GM12878 (cell line): Measurements from ENCODE around the gene ABCC3. TPM values are rescaled to one million over a fixed set of nuclear protein-coding genes. Genes with fewer than 3 reads are reported as not detected.

Source experiments
- ATAC-seq: fragments of 200-7000 bp; cut with Tn5 transposase; 3 replicates; pipeline ENCODE4 v1.9.1; 2020; ENCODE audit warnings: mild to moderate bottlenecking, moderate library complexity
- BruUV-seq: library from RNA; stranded (reverse); fragments of 400-500 nt; replicated peaks from 2 replicates; lab custom pipeline; 2021; lab: Mats Ljungman, UMichigan
- CTCF ChIA-PET: fragments of 300-600 bp; sonication (Branson Sonifier 250); formaldehyde crosslinking; extraction: SDS; loops from one replicate; lab custom pipeline; 2021; ENCODE audit warnings: inconsistent platforms; lab: Yijun Ruan, JAX
- POLR2A ChIA-PET: fragments of 350-600 bp; formaldehyde crosslinking; extraction: SDS; loops from one replicate; lab custom pipeline; 2021; ENCODE audit warnings: inconsistent platforms; lab: Charles Lee
- RAD21 ChIA-PET: fragments of 300-600 bp; sonication (Branson Sonifier 250); formaldehyde crosslinking; loops from one replicate; lab custom pipeline; 2023; ENCODE audit warnings: antibody characterized with exemption; ENCODE audit not compliant: unreplicated experiment; lab: Charles Lee
- SMC1A ChIA-PET: fragments of 300-600 bp; sonication (Branson Sonifier 250); formaldehyde crosslinking; loops from one replicate; lab custom pipeline; 2023; ENCODE audit not compliant: unreplicated experiment, uncharacterized antibody; lab: Charles Lee
- DNase-seq: peaks from one replicate; pipeline ENCODE4 v3.0.0-alpha.2; 2011; ENCODE audit warnings: low read depth, low spot score
- FAIRE-seq: peaks from 3 replicates; lab custom pipeline; 2011; peaks lifted over from hg19 to GRCh38; lab: Jason Lieb, UNC
- H2AFZ ChIP-seq: 2 replicates; pipeline ENCODE4 v1.6.0; 2011; ENCODE audit warnings: low read depth, low read length, control low read depth; ENCODE audit not compliant: control insufficient read depth
- H3K27ac ChIP-seq: 2 replicates; pipeline ENCODE4 v1.5.1; 2011; ENCODE audit warnings: control low read depth; ENCODE audit not compliant: control insufficient read depth, insufficient read depth
- H3K27me3 ChIP-seq, 2 experiments: replicated peaks in 1 of 2; 2 replicates each; pipeline versions ENCODE4 v1.6.0 to v1.6.1; 2011; ENCODE audit warnings: low read length in 1 of 2; ENCODE audit not compliant: control insufficient read depth in 2 of 2, insufficient read depth in 2 of 2
- H3K36me3 ChIP-seq, 2 experiments: 2 replicates each; pipeline ENCODE4 v1.5.1; 2011; ENCODE audit warnings: low read length in 1 of 2; ENCODE audit not compliant: control insufficient read depth in 2 of 2, insufficient read depth in 2 of 2
- H3K4me1 ChIP-seq: 2 replicates; pipeline ENCODE4 v1.6.1; 2011; ENCODE audit warnings: mild to moderate bottlenecking, low read length, moderate library complexity, mixed read lengths; ENCODE audit not compliant: control insufficient read depth, insufficient read depth
- H3K4me2 ChIP-seq: 2 replicates; pipeline ENCODE4 v1.6.0; 2011; ENCODE audit warnings: control low read depth; ENCODE audit not compliant: control insufficient read depth, insufficient read depth
- H3K4me3 ChIP-seq: fragments of 200-600 bp; sonication (generic); 2 replicates; pipeline ENCODE4 v1.5.1; 2016
- H3K79me2 ChIP-seq: 2 replicates; pipeline ENCODE4 v1.6.0; 2011; ENCODE audit warnings: low read length; ENCODE audit not compliant: control insufficient read depth, insufficient read depth
- H3K9ac ChIP-seq: 2 replicates; pipeline ENCODE4 v1.8.0; 2011; ENCODE audit warnings: low read length, control low read depth, mixed read lengths; ENCODE audit not compliant: control insufficient read depth, insufficient read depth
- H3K9me3 ChIP-seq: replicated peaks from 3 replicates; pipeline ENCODE4 v1.5.1; 2011; ENCODE audit warnings: mild to moderate bottlenecking, low read length; ENCODE audit not compliant: control insufficient read depth, insufficient read depth
- H4K20me1 ChIP-seq: 2 replicates; pipeline ENCODE4 v1.6.0; 2011; ENCODE audit not compliant: control insufficient read depth, insufficient read depth
- CHD2 ChIP-seq: IDR thresholded peaks from 2 replicates; pipeline ENCODE4 v1.6.1; 2011; ENCODE audit warnings: low read depth, low read length, improper control_type of control experiment, borderline replicate concordance
- GATAD2B ChIP-seq: fragments of 450-650 bp; conservative IDR thresholded peaks from 2 replicates; pipeline ENCODE4 v1.6.1; 2017; ENCODE audit warnings: low read depth, mild to moderate bottlenecking, moderate library complexity
- HCFC1 ChIP-seq: fragments of 150-350 bp; IDR thresholded peaks from 2 replicates; pipeline ENCODE4 v1.6.1; 2014; ENCODE audit warnings: low read length
- NFIC ChIP-seq: IDR thresholded peaks from 2 replicates; pipeline ENCODE4 v1.6.1; 2012; ENCODE audit warnings: low read depth, mild to moderate bottlenecking, inconsistent platforms, low read length, moderate library complexity
- NR2F1 ChIP-seq: fragments of 450-650 bp; conservative IDR thresholded peaks from 2 replicates; pipeline ENCODE4 v1.6.1; 2017; ENCODE audit warnings: mild to moderate bottlenecking
- SUPT20H ChIP-seq: IDR thresholded peaks from 2 replicates; pipeline ENCODE4 v1.6.1; 2011; ENCODE audit warnings: low read depth, mild to moderate bottlenecking, low read length, moderate library complexity, borderline replicate concordance; ENCODE audit not compliant: control insufficient read depth
- YY1 ChIP-seq: IDR thresholded peaks from 2 replicates; pipeline ENCODE4 v1.6.1; 2011; ENCODE audit warnings: low read depth, mild to moderate bottlenecking, low read length
- ZBTB4 ChIP-seq: fragments of 450-650 bp; formaldehyde crosslinking; IDR thresholded peaks from 2 replicates; pipeline ENCODE4 v1.4.0; 2022; ENCODE audit warnings: mild to moderate bottlenecking, moderate library complexity
- ZNF592 ChIP-seq: fragments of 450-650 bp; IDR thresholded peaks from 2 replicates; pipeline ENCODE4 v1.6.1; 2017; ENCODE audit warnings: mild to moderate bottlenecking, moderate library complexity
- WGBS: methylation state at CpG from one replicate; pipeline ENCODE4 v1.1.6; 2016; ENCODE audit warnings: low lambda C conversion rate; ENCODE audit not compliant: insufficient replicate concordance, insufficient coverage; ENCODE audit errors: missing lambda C conversion rate; 5-methylcytosine and 5-hydroxymethylcytosine counted together
- in situ Hi-C: fragments of 300-500 bp; cut with MboI; formaldehyde crosslinking; loops from 9 replicates; pipeline ENCODE4 v1.14.3; 2018; ENCODE audit warnings: mixed read lengths
- intact Hi-C: fragments of 100-400 bp; cut with micrococcal nuclease; formaldehyde crosslinking; loops from one replicate; pipeline ENCODE4 v1.14.2; 2022; ENCODE audit not compliant: unreplicated experiment
- polyA plus RNA-seq, 11 experiments: library from polyadenylated mRNA; depleted of rRNA in 4 of 11; unstranded in 6 of 11; stranded (reverse) in 5 of 11; fragments of >200 nt; fragmentation: Nextera tagmentation in 4 of 11; fragmentation: Illumina TruSeq in 1 of 11; extraction: Ambion mirVana in 4 of 11; extraction: Trizol in 1 of 11; gene quantifications; 1 replicate in 1 of 11; 2 replicates in 10 of 11; pipeline versions ENCODE4 v1.2.1 to v1.2.3, GENCODE V29; 2011 to 2016; ENCODE audit warnings: inconsistent platforms in 2 of 11, missing spikeins in 2 of 11, low read depth in 1 of 11
- total RNA-seq, 4 experiments: library from RNA; depleted of rRNA in 3 of 4; stranded (reverse); fragments of >200 nt in 3 of 4; fragmentation: Illumina TruSeq in 1 of 4; extraction: Trizol in 1 of 4; gene quantifications; 2 replicates each; pipeline versions ENCODE4 v1.2.1 to v1.2.3, GENCODE V29; 2013 to 2021

Gene ABCC3
- total and polyA plus RNA-seq, 10 of the 15 experiments (the other 5 are each of a cell fraction or from before 2014, with no cell fraction given): 0.21 to 2.3 (median 0.71) TPM; not detected in 6

GRCh38 chr17:50642722-50643656, 8.3 kb downstream of the ABCC3 start (continued):
- TF ChIP-seq NR2F1: no peak

- BruUV-seq: no TSS peak
- Histone ChIP-seq H3K9ac (no peak overlapping the region), H4K20me1 (no peaks in the 10 kb centered on the region), H2AFZ (no peak overlapping the region), H3K27ac (no peak overlapping the region), H3K4me1 (no peaks in the 10 kb centered on the region; the same call in 1 of the 2 replicates), H3K79me2 (no peaks in the 10 kb centered on the region), H3K9me3 (no peaks in the 10 kb centered on the region), H3K36me3 (no peaks in the 10 kb centered on the region), H3K4me2 (no peak overlapping the region), H3K27me3 (no peaks in the 10 kb centered on the region), H3K4me3 (no peak overlapping the region)
- intact Hi-C loops: no loop called here
- 38% methylated on average over 3 of the region's 3 CpGs for WGBS
- no peak for ATAC-seq
- in situ Hi-C loops: no loop called here
- no peak for FAIRE-seq
- ChIA-PET RAD21 (interaction anchor here (1.0 kb wide), 1 partner anchor 18 kb away, joined by 3 read pairs; no protein-coding TSS in a partner anchor), CTCF (interaction anchor here (1.3 to 2.0 kb wide), 2 partner anchors 16 to 20 kb away, joined by 4 to 6 read pairs; no protein-coding TSS in a partner anchor), POLR2A (interaction anchor here (1.0 kb wide), 1 partner anchor 13 kb away, joined by 3 read pairs; no protein-coding TSS in a partner anchor), SMC1A (no interaction called here)
- no peak for DNase-seq
- TF ChIP-seq GATAD2B (no peak), ZNF592 (no peak), YY1 (no peak), CHD2 (no peak), NFIC (no peak), SUPT20H (no peak), HCFC1 (no peak), ZBTB4 (no peak)
These were observed 11.3 kb downstream of the ABCC3 start for GRCh38 chr17:50645748-50646682.
